GM19328 (cell line): ENCODE results near the gene PRCC.

Experiments used
- ATAC-seq: cut with Tn5 transposase; IDR thresholded peaks from one replicate; pipeline ENCODE4 v1.9.1; 2021; ENCODE audit warnings: mild to moderate bottlenecking, moderate library complexity; ENCODE audit not compliant: unreplicated experiment

PRCC gene

GRCh38 chr1:156839426-156840109, 72.2 kb downstream of the PRCC start:
- ATAC-seq, result no peak

GRCh38 chr1:156840186-156840897, 73.0 kb downstream of the PRCC start:
- no peak for ATAC-seq

- ATAC-seq, result no peak
Observed at GRCh38 chr1:156840898-156841279, 73.6 kb downstream of the PRCC start.

- no peak for ATAC-seq
Observed at GRCh38 chr1:156841295-156841855, 74.0 kb downstream of the PRCC start.

GRCh38 chr1:156842618-156843300, 75.4 kb downstream of the PRCC start:
- no peak for ATAC-seq

- no peak for ATAC-seq
Observed at GRCh38 chr1:156844102-156844501, 76.8 kb downstream of the PRCC start.

GRCh38 chr1:156844638-156845037, 77.3 kb downstream of the PRCC start:
- ATAC-seq, result no peak

- ATAC-seq, result no peak
Observed at GRCh38 chr1:156845055-156845952, 78.0 kb downstream of the PRCC start.

GRCh38 chr1:156845953-156846545, 78.7 kb downstream of the PRCC start:
- ATAC-seq, result no peak

GRCh38 chr1:156846643-156847042, 79.3 kb downstream of the PRCC start:
- ATAC-seq, result no peak

GRCh38 chr1:156847591-156848460, 80.5 kb downstream of the PRCC start:
- no peak for ATAC-seq

GRCh38 chr1:156848461-156849150, 81.3 kb downstream of the PRCC start:
- ATAC-seq, result no peak

GRCh38 chr1:156849151-156849496, 81.8 kb downstream of the PRCC start:
- no peak for ATAC-seq
